Fibroblast of skin of back (primary cell): ENCODE data around the gene DCUN1D3.
A peak's percentile ranks its signal among the peaks of the same experiment; 100 is the strongest.

Source experiments
- DNase-seq: peaks from one replicate; pipeline ENCODE4 v3.0.0-alpha.2; 2013

The DCUN1D3 gene

DNA sequence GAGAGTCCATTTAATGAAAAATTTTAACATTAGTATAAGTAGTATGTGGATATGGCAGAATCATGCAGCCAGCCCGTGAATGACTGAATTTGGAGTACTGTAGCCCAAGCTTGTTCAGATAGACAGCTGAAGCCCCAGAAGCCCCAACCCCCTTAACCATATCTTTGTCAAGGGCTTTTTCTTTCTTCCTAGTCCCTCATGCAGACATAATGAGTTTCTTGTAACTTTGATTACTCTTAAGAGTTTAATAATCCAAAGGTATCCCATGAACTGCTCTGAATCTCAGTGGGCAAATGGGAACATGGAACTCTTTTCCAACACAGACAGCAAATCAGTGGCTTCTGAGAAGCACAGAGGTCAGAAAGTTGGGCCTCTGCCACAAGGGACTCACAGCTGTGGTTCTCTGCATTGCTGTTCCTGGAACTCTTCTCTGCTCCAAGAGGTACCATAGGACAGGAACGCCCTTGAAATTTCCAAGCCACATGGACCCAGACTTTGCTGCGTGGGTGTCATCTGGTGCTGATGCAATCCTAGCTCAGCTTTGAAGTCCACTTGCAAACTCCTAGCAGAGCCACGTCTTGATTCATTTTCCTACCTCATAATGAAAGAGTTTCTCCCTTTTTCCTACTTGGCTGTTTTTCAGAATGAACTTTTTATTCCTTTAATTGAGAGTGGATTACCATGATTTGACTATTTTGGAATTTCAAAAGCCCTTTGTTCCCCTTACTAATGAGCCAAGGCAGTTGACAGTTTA, 18.5 kb upstream of the DCUN1D3 start:
- no peak for DNase-seq

- DNase-seq, result no peak
Measured at GRCh38 chr16:20916942-20917341, 16.8 kb upstream of the DCUN1D3 start.

GRCh38 chr16:20916289-20916688, 16.1 kb upstream of the DCUN1D3 start:
- no peak for DNase-seq

GRCh38 chr16:20911361-20911760, 11.2 kb upstream of the DCUN1D3 start:
- DNase-seq, result peak; percentile 45

DNA sequence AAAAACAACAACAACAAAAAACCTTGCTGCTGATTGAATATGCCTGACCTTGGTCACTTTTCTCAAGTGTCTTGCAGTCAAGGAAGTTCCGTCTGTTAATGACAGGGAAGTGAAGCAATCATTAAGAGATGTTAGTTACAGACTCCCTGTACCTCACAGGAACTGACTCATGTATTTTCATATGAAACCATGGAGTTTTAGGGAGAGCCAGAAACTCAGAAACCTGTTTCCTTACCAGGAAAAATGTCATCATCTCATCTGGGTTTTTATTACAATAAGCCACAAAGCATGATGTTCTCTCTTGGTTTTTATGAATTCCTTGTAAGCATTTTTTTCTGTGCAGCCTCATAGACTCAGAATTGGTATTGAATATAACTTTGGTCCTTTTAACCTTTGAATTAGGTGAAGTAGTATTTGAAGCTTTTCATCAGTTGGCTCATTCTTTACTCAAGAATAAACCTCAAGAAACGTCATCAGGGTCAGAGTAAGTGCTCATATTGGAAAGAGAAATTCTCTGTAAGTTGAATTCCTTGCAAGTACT, 10.7 kb upstream of the DCUN1D3 start:
- peak; percentile 90 for DNase-seq

GRCh38 chr16:20906341-20907255, 6.4 kb upstream of the DCUN1D3 start:
- peak; percentile 95 for DNase-seq

DNA sequence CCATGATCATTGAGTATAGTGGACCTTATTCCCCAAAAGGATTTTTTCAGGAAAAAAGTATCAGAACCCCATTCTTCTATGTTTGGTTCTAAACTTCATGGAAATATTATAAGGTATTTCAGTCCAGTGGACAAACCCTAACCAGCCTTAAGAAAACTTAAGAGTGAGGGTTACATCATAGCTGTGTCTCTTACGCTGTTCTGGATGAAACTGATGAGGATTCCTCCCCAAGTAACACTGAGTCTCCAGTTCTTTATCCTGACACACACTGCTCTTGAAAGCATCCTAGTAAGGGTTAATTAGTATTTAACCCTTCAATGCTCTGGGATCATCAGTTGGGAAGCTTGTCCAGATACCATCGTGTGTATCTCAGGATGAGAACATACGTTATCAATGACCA, 5.4 kb upstream of the DCUN1D3 start:
- DNase-seq, result no peak

- DNase-seq, result peak; percentile 86
Measured at GRCh38 chr16:20904507-20905081, 4.4 kb upstream of the DCUN1D3 start.

DNA sequence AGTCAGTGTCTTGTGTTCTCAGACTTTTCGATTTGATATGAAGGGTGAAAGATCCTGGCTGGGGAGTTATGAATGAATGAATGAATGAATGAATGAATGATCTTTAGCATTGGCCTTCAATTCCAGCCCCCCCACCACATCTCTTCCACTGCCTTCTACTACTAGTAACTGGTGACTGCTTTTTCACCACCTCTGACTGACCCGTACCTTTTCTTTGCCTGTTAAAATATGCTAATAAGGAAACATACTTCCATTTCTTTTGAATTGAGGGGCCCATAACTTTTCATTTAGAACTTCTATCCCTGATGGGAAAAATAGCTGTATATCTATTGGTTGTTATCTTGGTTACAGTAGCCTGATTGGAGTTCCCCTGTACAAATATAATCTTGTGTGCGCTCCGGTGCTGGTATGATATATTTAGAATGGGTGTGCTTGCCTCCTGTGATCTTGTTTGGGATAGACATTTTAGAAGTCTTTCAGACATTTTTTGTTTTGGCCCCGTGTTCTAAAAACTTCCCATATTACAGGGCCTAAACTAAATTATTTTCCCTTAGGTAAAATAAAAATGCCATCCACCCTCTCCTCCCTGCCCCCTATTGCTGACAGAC, 3.8 kb upstream of the DCUN1D3 start:
- DNase-seq, result no peak

DNA sequence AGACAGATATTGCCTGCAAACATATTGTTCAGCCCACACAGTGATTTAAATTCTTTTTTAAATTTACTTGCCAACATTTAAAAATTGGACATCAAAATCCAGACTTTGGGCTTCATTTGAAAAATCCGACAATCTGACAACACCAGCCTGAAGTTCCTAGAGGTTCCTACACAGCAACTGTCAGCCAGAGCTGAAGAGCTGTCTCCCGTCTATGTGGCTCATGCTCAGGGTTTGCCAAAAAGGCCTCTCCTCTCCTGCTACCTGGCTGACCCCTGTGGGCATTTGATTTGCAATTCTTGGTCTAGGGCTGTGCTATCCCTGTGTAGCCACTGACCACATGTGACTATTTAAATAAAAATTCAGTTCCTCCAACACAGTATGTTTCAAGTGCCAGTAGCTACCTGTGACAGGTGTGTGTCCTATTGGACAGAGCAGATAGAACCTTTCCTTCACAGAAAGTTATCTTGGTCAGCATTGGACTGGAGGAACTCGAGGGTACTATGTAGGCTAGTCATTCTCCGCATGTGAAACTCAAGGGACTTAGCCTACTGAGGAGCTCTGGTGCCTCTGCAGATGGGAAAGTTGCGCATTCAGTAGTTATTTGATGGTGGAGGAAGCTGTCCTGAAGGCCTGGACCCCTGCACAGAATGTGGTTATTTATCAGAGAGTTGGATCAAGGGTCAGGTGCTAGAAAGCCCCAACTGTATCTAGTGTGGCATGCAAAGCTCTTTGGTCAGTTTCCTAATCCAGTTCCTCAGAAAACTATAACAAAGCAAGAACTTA, 3.1 kb upstream of the DCUN1D3 start:
- no peak for DNase-seq

- DNase-seq, result no peak
Measured at GRCh38 chr16:20902426-20902825, 2.3 kb upstream of the DCUN1D3 start.

GRCh38 chr16:20901436-20902112, 1.4 kb upstream of the DCUN1D3 start:
- peak; percentile 38 for DNase-seq

GRCh38 chr16:20901068-20901435, 894 bp upstream of the DCUN1D3 start:
- DNase-seq, result no peak

- DNase-seq, result peak; percentile 20
Measured at GRCh38 chr16:20899477-20900298, 470 bp downstream of the DCUN1D3 start.

GRCh38 chr16:20899071-20899470, 1.1 kb downstream of the DCUN1D3 start:
- DNase-seq, result peak; percentile 89

GRCh38 chr16:20897922-20898321, 2.2 kb downstream of the DCUN1D3 start:
- no peak for DNase-seq

GRCh38 chr16:20897253-20897897, 2.8 kb downstream of the DCUN1D3 start:
- DNase-seq, result no peak

DNA sequence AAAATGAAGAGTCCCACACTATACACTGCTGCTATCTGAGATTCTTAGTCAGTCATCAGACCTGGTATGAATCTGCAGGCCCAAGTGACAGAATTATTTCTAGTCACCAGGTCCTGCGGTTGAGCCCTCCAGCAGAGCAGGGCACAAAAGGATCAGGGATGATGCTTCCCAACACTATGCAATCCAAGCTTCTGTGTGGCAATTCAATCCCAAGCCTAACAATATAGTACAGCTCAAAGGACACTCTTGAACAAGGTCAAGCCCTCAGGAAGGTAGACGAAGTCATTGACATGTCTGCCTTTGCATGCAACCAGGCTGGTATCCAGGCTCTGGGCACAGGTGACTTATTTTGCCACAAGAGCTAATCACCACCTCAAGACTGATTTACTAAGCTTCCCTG, 5.8 kb downstream of the DCUN1D3 start:
- no peak for DNase-seq

DNA sequence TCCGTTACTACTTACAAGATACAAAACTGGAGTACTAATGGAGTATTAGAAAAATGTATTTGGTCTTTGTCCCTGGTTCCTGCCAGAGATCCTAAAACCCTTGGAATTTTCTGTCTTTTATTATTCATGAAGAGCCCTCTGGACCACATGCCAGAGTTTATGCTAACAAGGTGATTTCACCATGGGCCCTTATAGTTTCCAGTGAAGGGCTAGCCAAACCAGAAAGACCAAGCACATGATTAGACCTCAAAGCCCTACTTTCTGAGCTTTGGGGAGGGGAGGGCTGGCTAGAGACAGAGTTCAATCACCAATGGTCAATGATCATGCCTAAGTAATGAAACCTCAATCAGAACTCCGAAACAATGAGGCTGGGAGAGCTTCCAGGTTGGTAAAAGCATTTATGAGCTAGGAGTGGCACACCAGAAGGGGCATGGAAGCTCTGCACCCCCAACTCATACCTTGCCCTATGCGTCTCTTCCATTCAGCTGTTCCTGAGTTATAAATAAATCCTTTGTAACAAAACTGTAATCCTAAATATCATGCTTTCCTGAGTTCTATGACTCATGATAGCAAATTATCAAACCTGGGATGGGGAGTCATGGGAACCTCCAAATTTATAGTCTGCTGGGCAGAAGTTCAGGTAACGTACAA, 10.4 kb downstream of the DCUN1D3 start:
- no peak for DNase-seq
